HTERT RPE-1 (cell line): ENCODE results near the gene WASF2.

Experiments
- in situ Hi-C: fragments of 300-500 bp; cut with MboI; formaldehyde crosslinking; loops from 4 replicates; pipeline ENCODE4 v1.14.3; 2020; ENCODE audit warnings: low sequenced_read_pairs

WASF2 gene

GRCh38 chr1:27381969-27382762 lies 107.8 kb downstream of the WASF2 start:
- in situ Hi-C loops, result no loop called here

GRCh38 chr1:27380766-27381733 lies 108.9 kb downstream of the WASF2 start:
- in situ Hi-C loops, result no loop called here

DNA sequence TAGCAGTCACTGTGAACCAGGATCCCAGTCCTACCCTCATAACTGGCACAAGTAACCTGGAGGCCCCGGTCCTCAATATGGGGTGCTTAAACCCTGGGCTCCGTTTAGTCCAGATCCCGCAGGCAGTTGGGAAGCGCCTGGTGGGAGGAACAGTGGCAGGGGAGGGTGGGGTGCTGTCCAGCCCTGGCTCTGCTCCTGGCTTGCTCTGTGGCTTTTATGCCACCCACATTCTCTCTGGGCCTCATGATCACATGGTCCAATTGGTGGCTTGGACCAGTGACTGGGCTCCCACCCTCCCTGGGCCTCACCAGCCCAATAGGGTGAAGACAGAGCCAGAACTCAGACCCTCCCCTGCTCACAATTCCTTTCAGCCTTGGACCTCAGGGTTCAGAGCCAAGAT lies 109.7 kb downstream of the WASF2 start:
- in situ Hi-C loops, result no loop called here

DNA sequence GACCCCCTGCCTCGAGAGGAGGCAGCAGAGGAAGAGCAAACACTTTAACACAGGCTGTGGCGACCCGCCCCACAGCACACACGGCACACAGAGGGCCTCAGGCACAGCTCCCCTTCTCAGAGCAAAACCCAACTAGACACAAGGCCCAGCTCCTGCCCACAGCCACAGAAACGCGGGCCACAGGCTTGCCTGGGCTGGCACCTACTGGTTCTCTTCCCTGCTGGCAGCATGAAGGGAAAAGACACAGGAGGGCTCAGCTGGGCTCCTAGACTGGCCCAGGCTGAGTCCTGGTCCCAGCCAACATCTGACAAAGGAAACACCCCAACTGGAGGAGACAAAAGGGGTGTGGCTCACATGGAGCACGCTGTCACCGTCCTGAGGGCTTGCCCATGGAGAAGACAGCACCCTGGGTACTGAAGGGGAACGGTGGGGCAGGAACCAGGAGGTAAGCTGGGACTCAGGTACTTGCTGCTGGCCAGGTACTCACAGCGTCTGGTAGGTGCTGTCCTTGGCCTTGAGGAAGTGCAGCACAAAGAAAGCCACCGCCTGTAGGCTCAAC lies 110.3 kb downstream of the WASF2 start:
- in situ Hi-C loops, result no loop called here

DNA sequence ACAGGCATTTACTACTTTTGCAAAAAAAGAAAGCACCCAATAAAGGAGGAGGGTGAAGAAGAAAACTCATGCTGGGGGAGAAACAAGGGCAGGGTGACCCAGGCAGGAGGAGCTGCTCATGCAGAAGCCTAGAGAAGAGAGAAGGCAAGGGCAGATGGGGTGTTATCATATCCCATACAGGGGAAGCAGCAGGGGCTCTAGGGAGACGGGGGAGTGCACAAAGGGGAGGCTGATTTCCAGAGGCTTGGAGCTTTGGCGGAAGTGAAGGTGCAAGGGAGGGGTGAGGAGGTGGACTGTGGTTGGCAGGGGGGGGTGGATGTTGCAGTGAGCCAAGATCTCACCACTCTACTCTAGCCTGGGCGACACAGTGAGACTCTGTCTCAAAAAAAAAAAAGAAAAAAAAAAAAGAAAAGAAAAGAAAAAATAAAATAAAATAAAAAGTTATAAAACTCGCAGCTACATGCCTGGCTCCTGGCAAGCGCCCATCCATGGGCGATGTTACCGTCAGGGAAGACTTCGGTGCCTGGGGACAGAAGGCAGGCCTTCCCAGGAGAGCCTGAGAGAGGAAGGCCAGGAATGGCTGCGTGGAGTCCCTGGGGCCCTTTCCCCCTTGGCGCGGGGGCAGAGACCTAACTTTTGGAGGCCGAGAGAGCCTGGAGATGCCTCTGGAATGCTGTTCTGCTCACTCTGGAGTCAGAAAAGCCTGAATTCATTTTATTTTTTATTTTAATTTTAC lies 112.0 kb downstream of the WASF2 start:
- in situ Hi-C loops, result no loop called here

- in situ Hi-C loops, result no loop called here
Observed at GRCh38 chr1:27374362-27375086, 115.4 kb downstream of the WASF2 start, which contains the start of gene FCN3. FCN3 (minus strand) TSS chr1:27374824; CDS start chr1:27374818, 6 bp downstream.

- in situ Hi-C loops, result no loop called here
Observed at GRCh38 chr1:27372808-27373690, 116.9 kb downstream of the WASF2 start.

DNA sequence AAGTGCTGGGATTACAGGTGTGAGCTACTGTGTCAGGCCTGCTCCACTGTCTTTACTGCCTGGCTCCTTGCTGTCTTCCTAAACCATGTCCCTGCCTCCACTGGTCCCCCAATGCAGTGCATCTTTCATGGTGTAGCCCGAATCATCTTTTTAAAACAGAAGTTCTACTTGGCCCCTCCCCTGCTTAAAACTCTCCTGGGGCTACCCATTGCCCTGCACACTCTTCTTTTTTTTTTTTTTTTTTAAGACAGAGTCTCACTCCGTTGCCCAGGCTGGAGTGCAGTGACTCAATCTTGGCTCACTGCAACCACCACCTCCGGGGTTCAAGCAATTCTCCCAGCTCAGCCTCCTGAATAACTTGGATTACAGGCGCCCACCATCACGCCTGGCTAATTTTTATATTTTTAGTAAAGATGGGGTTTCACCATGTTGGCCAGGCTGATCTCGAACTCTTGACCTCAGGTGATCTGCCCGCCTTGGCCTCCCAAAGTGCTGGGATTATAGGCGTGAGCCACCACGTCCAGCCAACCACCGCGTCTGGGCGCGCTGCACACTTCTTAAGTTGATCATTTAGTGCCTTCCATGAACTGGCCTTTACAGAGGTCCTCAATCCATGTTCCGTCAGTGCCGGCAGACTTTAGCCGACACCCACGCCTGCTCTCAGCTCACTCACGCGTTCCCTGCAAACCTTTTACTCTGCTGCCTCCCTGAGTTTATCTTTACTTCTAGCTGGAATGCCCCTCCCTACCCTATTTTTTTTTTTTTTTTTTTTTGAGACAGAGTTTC lies 117.8 kb downstream of the WASF2 start:
- in situ Hi-C loops, result no loop called here

DNA sequence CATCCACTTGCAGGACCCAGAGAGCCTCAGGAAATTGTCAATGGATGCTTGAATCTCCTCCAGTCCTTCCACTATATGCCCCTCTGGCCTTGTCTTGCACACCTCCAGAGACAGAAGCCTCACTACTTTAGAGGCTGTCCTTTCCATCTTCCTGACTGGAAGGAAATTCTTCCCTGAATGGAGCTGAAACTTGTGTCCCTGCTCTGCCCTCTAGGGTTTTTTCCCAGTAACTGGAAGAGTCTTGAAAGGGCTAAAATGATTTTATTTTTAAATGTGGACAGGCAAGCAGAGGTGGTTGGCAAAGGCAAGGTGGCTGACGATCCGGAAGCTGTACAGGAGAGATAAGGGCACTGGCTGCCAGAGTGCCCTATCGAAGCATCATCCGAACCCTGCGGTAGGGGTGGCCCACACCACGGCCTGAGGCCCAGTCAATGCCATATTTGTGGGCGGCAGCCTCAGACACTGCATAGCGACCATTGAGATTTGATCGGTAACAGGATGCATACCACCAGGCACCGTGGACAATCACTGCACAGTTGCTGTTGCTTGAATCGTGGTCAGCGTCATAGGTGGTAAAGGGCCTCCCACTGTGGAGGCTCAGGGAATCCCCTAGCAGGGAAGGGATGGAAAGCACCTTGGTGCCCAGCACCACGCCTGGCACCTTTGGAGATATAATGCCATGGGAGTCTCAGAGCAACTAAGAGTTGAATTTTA lies 120.9 kb downstream of the WASF2 start:
- in situ Hi-C loops, result no loop called here

DNA sequence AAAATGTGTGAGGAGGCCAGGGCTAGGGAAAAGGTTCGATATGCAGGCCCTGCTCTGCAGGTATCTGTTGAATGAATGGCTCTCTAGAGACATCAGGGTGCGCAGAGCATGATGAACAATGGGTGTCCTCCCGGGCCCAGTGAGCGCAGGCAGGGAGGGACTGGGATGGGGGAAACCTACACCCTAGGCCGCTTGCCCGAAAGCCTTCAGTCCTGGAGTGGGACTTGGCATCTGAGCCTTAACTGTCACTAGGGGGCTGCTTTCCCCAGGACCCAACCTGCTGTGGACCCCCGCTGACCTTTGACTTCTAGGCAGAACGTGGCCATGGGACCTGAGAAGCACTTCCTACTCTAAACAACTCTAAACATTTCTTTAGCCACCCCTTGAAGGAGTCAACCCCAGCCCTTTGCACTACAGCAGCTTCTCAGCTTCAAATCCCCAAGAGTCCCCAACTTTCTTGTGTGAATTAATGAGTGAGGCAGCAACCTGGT lies 122.8 kb downstream of the WASF2 start:
- in situ Hi-C loops, result no loop called here

GRCh38 chr1:27366411-27367159 lies 123.4 kb downstream of the WASF2 start, which contains the start of gene MAP3K6:
MAP3K6 (minus strand) TSS chr1:27366961; CDS start chr1:27366597, 364 bp downstream.
- in situ Hi-C loops, result no loop called here

DNA sequence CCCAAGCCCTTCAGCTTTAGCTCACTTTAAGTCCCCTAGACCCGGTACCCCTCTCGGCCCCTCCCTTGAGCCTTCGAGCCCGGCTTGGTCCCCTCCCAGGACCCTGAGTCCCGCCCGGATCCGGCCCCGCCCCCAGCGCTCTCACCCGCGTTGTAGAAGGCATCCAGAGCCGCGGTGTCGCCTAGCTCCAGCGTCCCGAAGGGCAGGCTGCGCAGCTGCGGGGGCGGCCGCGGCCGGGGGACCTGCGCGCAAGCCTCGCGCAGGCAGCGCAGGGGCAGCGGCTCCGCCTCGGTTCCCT lies 123.9 kb downstream of the WASF2 start:
- in situ Hi-C loops, result no loop called here

- in situ Hi-C loops, result no loop called here
Observed at GRCh38 chr1:27365372-27366112, 124.4 kb downstream of the WASF2 start.

DNA sequence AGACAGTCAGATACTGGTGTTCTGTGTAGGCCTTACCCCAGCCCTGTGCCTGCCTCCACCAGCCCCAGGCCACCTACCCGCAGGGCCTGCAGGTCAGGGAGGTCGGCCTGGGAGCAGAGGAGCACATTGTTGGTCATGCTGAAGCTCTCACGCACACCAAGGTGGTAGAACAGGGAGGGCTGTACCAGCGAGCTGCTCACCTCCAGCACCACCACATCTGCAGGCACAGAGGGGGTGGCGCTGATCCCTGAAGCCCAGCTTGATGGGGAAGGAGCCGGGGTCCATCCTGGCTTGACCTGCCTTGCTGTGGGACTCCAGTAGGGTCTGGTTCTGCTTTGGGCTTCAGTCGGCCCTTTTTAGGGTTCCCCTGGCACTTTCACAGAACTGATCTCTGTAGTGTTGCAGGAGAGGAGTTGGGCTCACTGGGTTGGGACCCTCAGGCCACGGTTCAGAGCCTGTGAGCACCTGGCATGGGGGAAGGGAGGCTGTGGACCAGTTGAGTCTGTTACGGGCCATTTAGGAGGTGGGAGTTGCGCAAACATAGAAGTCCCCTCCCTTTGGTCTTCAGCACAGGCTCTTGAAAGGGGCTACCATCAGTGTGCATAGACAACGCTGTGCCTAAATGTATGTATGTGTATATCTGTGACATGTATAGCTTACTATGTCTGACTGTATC lies 125.1 kb downstream of the WASF2 start:
- in situ Hi-C loops, result no loop called here
